Neuron (in vitro differentiated cells): ENCODE results near the gene BAHCC1.

Source experiments
- H2AFZ ChIP-seq: one replicate; pipeline ENCODE4 v1.6.1; 2013; ENCODE audit warnings: low read depth, mild to moderate bottlenecking, inconsistent platforms, low read length, moderate library complexity
- H3K27me3 ChIP-seq: one replicate; pipeline ENCODE4 v1.6.1; 2013; ENCODE audit warnings: low read length; ENCODE audit not compliant: insufficient read depth
- H3K36me3 ChIP-seq: one replicate; pipeline ENCODE4 v1.6.1; 2013; ENCODE audit warnings: low read length; ENCODE audit not compliant: insufficient read depth
- H3K4me1 ChIP-seq: one replicate; pipeline ENCODE4 v1.6.1; 2013; ENCODE audit warnings: low read length; ENCODE audit not compliant: insufficient read depth
- H3K4me3 ChIP-seq: 2 replicates; pipeline ENCODE4 v1.5.1; 2013; ENCODE audit warnings: mild to moderate bottlenecking, low read length, moderate library complexity
- H3K9me3 ChIP-seq: one replicate; pipeline ENCODE4 v1.6.1; 2013; ENCODE audit warnings: low read length

BAHCC1 gene

GRCh38 chr17:81511804-81512561 is 116.7 kb downstream of the BAHCC1 start:
- peaks cover 24% of the 10 kb centered on the region for H3K4me1 ChIP-seq
- peaks cover 36% of the 10 kb centered on the region for H3K36me3 ChIP-seq
- H3K9me3 ChIP-seq: no peaks in the 10 kb centered on the region
- no peak overlapping the region for H2AFZ ChIP-seq
- no peaks in the 10 kb centered on the region for H3K27me3 ChIP-seq
- peak overlapping the region; percentile 87 for H3K4me3 ChIP-seq

GRCh38 chr17:81512562-81513371 is 117.5 kb downstream of the BAHCC1 start, which contains the start of gene ACTG1:
Gene ACTG1, minus strand, starts transcription at chr17:81512799. Its CDS starts 445 bp downstream, at chr17:81512354.
- Histone ChIP-seq H3K9me3 (no peaks in the 10 kb centered on the region), H3K27me3 (no peaks in the 10 kb centered on the region), H3K4me3 (peak within 1 kb of the TSS; percentile 87), H3K4me1 (peaks cover 24% of the 10 kb centered on the region), H2AFZ (no peak within 1 kb of the TSS), H3K36me3 (peaks cover 36% of the 10 kb centered on the region)

DNA sequence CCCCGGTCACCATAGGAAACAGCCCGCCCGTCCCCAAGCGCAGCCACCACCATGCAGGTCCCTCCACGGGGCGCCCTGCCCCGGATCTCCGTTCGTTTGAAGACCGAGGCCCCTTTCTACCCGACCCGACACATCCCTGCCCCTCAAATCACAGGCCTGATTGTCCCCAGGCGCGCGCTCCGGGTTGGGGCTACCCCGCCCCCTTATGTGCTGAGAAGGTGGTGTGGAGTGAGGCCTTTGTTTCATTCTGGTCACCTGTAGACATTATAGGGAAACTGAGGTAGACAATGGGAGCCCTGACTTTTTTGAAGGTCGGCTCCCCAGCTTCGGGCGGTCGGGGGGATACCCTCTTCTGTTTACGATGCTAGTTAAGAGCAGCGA is 118.1 kb downstream of the BAHCC1 start:
- H3K4me3 ChIP-seq: peak overlapping the region; percentile 83
- peaks cover 36% of the 10 kb centered on the region for H3K36me3 ChIP-seq
- no peaks in the 10 kb centered on the region for H3K9me3 ChIP-seq
- H2AFZ ChIP-seq: no peak overlapping the region
- H3K27me3 ChIP-seq: no peaks in the 10 kb centered on the region
- peaks cover 24% of the 10 kb centered on the region for H3K4me1 ChIP-seq

- no peaks in the 10 kb centered on the region for H3K27me3 ChIP-seq
- peaks cover 27% of the 10 kb centered on the region for H3K4me1 ChIP-seq
- H3K4me3 ChIP-seq: peak overlapping the region; percentile 83
- H3K9me3 ChIP-seq: no peaks in the 10 kb centered on the region
- H3K36me3 ChIP-seq: peaks cover 31% of the 10 kb centered on the region
- H2AFZ ChIP-seq: no peak overlapping the region
These were observed 118.7 kb downstream of the BAHCC1 start for GRCh38 chr17:81513753-81514488.

GRCh38 chr17:81514489-81514738 is 119.2 kb downstream of the BAHCC1 start:
- H3K4me1 ChIP-seq: peaks cover 22% of the 10 kb centered on the region

GRCh38 chr17:81514739-81515529 is 119.7 kb downstream of the BAHCC1 start:
- H3K36me3 ChIP-seq: peaks cover 21% of the 10 kb centered on the region
- no peak overlapping the region for H2AFZ ChIP-seq
- H3K9me3 ChIP-seq: no peaks in the 10 kb centered on the region
- H3K4me3 ChIP-seq: peak overlapping the region; percentile 83
- peaks cover 18% of the 10 kb centered on the region for H3K4me1 ChIP-seq
- H3K27me3 ChIP-seq: no peaks in the 10 kb centered on the region

More at GRCh38 chr17:81514489-81514738, 119.2 kb downstream of the BAHCC1 start:
- Histone ChIP-seq H3K4me3 (peak overlapping the region; percentile 83), H2AFZ (no peak overlapping the region), H3K36me3 (peaks cover 27% of the 10 kb centered on the region), H3K27me3 (no peaks in the 10 kb centered on the region), H3K9me3 (no peaks in the 10 kb centered on the region)

- Histone ChIP-seq H2AFZ (no peak overlapping the region), H3K9me3 (no peaks in the 10 kb centered on the region), H3K4me3 (peak overlapping the region; percentile 83), H3K4me1 (peaks cover 18% of the 10 kb centered on the region), H3K36me3 (peaks cover 15% of the 10 kb centered on the region), H3K27me3 (no peaks in the 10 kb centered on the region)
These were observed 120.3 kb downstream of the BAHCC1 start for GRCh38 chr17:81515530-81516041.
